ENCODE measurements around the gene PFN3. TPM values are rescaled to one million over a fixed set of nuclear protein-coding genes. Genes with fewer than 3 reads are reported as not detected.

PFN3 gene
- total and polyA plus RNA-seq, 2 of the 13 experiments (the other 11 are each of a cell fraction or from before 2014, with no cell fraction given): not detected

- TF ChIP-seq EP300 (IDR thresholded peaks at IDR 0.05; ENCODE audit: low read depth in 2 of 2, low read length in 2 of 2) (no peak), EP300 (CRISPR knock-in tag; IDR thresholded peaks at IDR 0.05; ENCODE audit: borderline replicate concordance) (no peak), HDAC1 (CRISPR knock-in tag; IDR thresholded peaks at IDR 0.05) (peak; percentile 38; the same call in 1 of the 2 replicates), NCOA5 (CRISPR knock-in tag; IDR thresholded peaks at IDR 0.05) (no peak), NR0B2 (CRISPR knock-in tag; IDR thresholded peaks at IDR 0.05) (no peak), SMAD3 (CRISPR knock-in tag; IDR thresholded peaks at IDR 0.05) (0 out of 2 replicates have a peak, but pooled peaks have one; percentile 33), EEA1 (CRISPR knock-in tag; IDR thresholded peaks at IDR 0.05; ENCODE audit: borderline replicate concordance) (no peak), ATM (IDR thresholded peaks at IDR 0.05; ENCODE audit: borderline replicate concordance) (no peak), KDM2A (CRISPR knock-in tag; IDR thresholded peaks at IDR 0.05; ENCODE audit: borderline replicate concordance, low read depth) (peak; percentile 33; the same call in 1 of the 2 replicates), ZNF263 (CRISPR knock-in tag; IDR thresholded peaks at IDR 0.05) (peak; percentile 99), ZNF136 (CRISPR knock-in tag; IDR thresholded peaks at IDR 0.05; ENCODE audit: low read depth) (0 out of 2 replicates have a peak, but pooled peaks have one; percentile 79), ZNF44 (CRISPR knock-in tag; IDR thresholded peaks at IDR 0.05) (no peak), HNF4G (IDR thresholded peaks at IDR 0.05; ENCODE audit: borderline replicate concordance, low read depth, low read length) (no peak), HNF4G (CRISPR knock-in tag; IDR thresholded peaks at IDR 0.05; ENCODE audit: borderline replicate concordance, low read depth) (no peak), IRF2 (CRISPR knock-in tag; IDR thresholded peaks at IDR 0.05) (0 out of 2 replicates have a peak, but pooled peaks have one; percentile 12), ZNF691 (CRISPR knock-in tag; IDR thresholded peaks at IDR 0.05; ENCODE audit: borderline replicate concordance, low read depth) (0 out of 2 replicates have a peak, but pooled peaks have one; percentile 43), GATA4 (IDR thresholded peaks at IDR 0.05; ENCODE audit: borderline replicate concordance, low read depth) (no peak), SCMH1 (CRISPR knock-in tag; IDR thresholded peaks at IDR 0.05; ENCODE audit: borderline replicate concordance) (no peak), ZNF280B (CRISPR knock-in tag; IDR thresholded peaks at IDR 0.05; ENCODE audit: borderline replicate concordance) (peak; percentile 53; the same call in 1 of the 2 replicates), REPIN1 (CRISPR knock-in tag; IDR thresholded peaks at IDR 0.05; ENCODE audit: borderline replicate concordance, low read depth) (no peak), PRPF4 (IDR thresholded peaks at IDR 0.05; ENCODE audit: low read depth, low read length, poor library complexity, severe bottlenecking) (no peak), ZNF275 (CRISPR knock-in tag; IDR thresholded peaks at IDR 0.05; ENCODE audit: borderline replicate concordance) (no peak), ZBTB44 (CRISPR knock-in tag; IDR thresholded peaks at IDR 0.05) (no peak)
These were observed 37.6 kb downstream of the PFN3 start (continued) for GRCh38 chr5:177362610-177363507.

Measured in HepG2 (cell line).